ENCODE measurements around the gene LHX1. TPM values are rescaled to one million over a fixed set of nuclear protein-coding genes. Genes with fewer than 3 reads are reported as not detected.

LHX1 gene
- total and polyA plus RNA-seq, 2 of the 8 experiments (the other 6 are each of a cell fraction or from before 2014, with no cell fraction given), result 0.26 to 0.93 TPM

DNA sequence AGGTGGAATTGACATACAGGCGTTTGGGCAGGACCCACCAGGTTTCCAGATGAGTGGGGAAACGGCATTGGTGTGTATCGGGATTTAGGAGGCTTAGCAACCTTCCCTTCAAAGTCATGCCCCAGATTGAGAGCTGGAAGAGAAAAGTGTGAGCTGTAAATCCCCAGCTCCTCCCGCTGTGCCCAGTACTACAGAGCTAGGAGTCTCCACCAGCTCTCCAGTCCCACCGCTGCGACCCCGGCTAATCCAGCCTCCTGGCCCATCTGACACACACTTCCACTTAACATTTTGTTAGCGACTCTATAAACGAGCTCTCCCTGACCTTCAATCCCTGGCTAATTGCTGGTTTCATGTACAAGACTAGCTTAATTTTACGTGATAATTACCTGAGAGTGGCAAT lies 29.9 kb upstream of the LHX1 start:
- H4K8ac ChIP-seq (ENCODE audit: extremely low read depth, insufficient read depth, low read length), result no peak overlapping the region
- ChIA-PET POLR2A (ENCODE audit: partially characterized antibody) (no interaction called here), CTCF (ENCODE audit: partially characterized antibody) (interaction anchor here (0.6 to 1.6 kb wide), 6 partner anchors 11 to 570 kb away, joined by 3 to 5 read pairs (median 4); no protein-coding TSS in a partner anchor)
- 87% methylated on average over 10 of the region's 10 CpGs; no CpG with 5 or more reads in 1 of the 2 experiments for WGBS, 2 experiments (ENCODE audit: extremely low coverage in 1 of 2, insufficient coverage in 1 of 2, insufficient read length in 1 of 2, insufficient replicate concordance in 2 of 2, low coverage in 1 of 2, low lambda C conversion rate in 2 of 2, missing lambda C conversion rate in 1 of 2)
- no peak overlapping the region for H2BK5ac ChIP-seq (ENCODE audit: low read depth, low read length)
- FAIRE-seq (no peak), DNase-seq (ENCODE audit: low read depth in 1 of 2, low spot score in 2 of 2) (no peak)
- no peak overlapping the region for H3K14ac ChIP-seq (ENCODE audit: insufficient read length)
- no peak overlapping the region for H3K23ac ChIP-seq (ENCODE audit: insufficient read length)
- H3K79me1 ChIP-seq (ENCODE audit: low read depth, low read length), result no peaks in the 10 kb centered on the region
- no peak overlapping the region for H3K18ac ChIP-seq (ENCODE audit: extremely low read depth, low read length)
- H3K36me3 ChIP-seq (ENCODE audit: control insufficient read depth in 2 of 4, insufficient read depth in 4 of 4, low read length in 3 of 4), result no peaks in the 10 kb centered on the region; a peak in 1 of 8 replicates
- H2AFZ ChIP-seq (ENCODE audit: low read length), result no peak overlapping the region
- H4K20me1 ChIP-seq (replicated peaks in 1 of 2; ENCODE audit: control insufficient read depth in 1 of 2, insufficient read depth in 2 of 2, low read length in 2 of 2), result no peaks in the 10 kb centered on the region
- H3K23me2 ChIP-seq (ENCODE audit: low read depth, low read length), result no peaks in the 10 kb centered on the region
- no peak overlapping the region for H2BK12ac ChIP-seq (ENCODE audit: low read depth, low read length)
- H3K79me2 ChIP-seq (ENCODE audit: control insufficient read depth in 1 of 2, insufficient read depth in 2 of 2, low read length in 2 of 2), result no peaks in the 10 kb centered on the region
- no peak overlapping the region for H2AK5ac ChIP-seq (ENCODE audit: low read depth, low read length)
- no peaks in the 10 kb centered on the region for H3K27me3 ChIP-seq (replicated peaks in 1 of 4; ENCODE audit: control insufficient read depth in 3 of 4, extremely low read depth in 1 of 4, insufficient read depth in 3 of 4, low read length in 3 of 4)
- H3K4me2 ChIP-seq (ENCODE audit: insufficient read depth in 1 of 2, low read depth in 2 of 2, low read length in 2 of 2), result no peak overlapping the region
- no peaks in the 10 kb centered on the region for H3K9me3 ChIP-seq (ENCODE audit: insufficient read depth in 2 of 2, low read depth in 1 of 2, low read length in 1 of 2)
- H3K4me1 ChIP-seq (replicated peaks in 1 of 4; ENCODE audit: control insufficient read depth in 3 of 4, insufficient read depth in 4 of 4, low read length in 3 of 4), result no peaks in the 10 kb centered on the region
- H2BK20ac ChIP-seq (ENCODE audit: low read length), result no peak overlapping the region
- H2BK120ac ChIP-seq (replicated peaks; ENCODE audit: low read depth, low read length), result no peak overlapping the region
- H3K27ac ChIP-seq (ENCODE audit: low read depth, low read length), result no peak overlapping the region
- H3K9ac ChIP-seq (replicated peaks in 1 of 4; ENCODE audit: extremely low read depth in 1 of 4, low read depth in 3 of 4, low read length in 3 of 4), result no peak overlapping the region
- no peak overlapping the region for H3K56ac ChIP-seq (replicated peaks; ENCODE audit: insufficient read length, low read depth, low read length)
- no peak overlapping the region for H4K5ac ChIP-seq (ENCODE audit: insufficient read length, low read depth, low read length)
- no peak overlapping the region for H3K4me3 ChIP-seq (ENCODE audit: extremely low read depth in 1 of 4, insufficient read depth in 2 of 4, low read depth in 3 of 4, low read length in 4 of 4)
- no peak overlapping the region for H2BK15ac ChIP-seq (ENCODE audit: low read length)
- H4K91ac ChIP-seq (replicated peaks; ENCODE audit: insufficient read length, low read length), result no peak overlapping the region
- H3K4ac ChIP-seq (replicated peaks; ENCODE audit: insufficient read length, low read depth, low read length), result no peak overlapping the region
- no peak for TF ChIP-seq SIN3A (conservative IDR thresholded peaks at IDR 0.05 in 1 of 2, IDR thresholded peaks at IDR 0.05 in 1 of 2; ENCODE audit: low read depth in 1 of 2, low read length in 2 of 2)
- TF ChIP-seq TAF7 (optimal IDR thresholded peaks at IDR 0.05; ENCODE audit: borderline replicate concordance, low read depth, low read length), result no peak
- no peak for TF ChIP-seq JUN (IDR thresholded peaks at IDR 0.05; ENCODE audit: low read depth, low read length)
- TF ChIP-seq SP2 (IDR thresholded peaks at IDR 0.05; ENCODE audit: low read length), result no peak
- TF ChIP-seq, protein P1, sequence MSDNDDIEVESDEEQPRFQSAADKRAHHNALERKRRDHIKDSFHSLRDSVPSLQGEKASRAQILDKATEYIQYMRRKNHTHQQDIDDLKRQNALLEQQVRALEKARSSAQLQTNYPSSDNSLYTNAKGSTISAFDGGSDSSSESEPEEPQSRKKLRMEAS (IDR thresholded peaks at IDR 0.05), result no peak
- no peak for TF ChIP-seq CHD1 (IDR thresholded peaks at IDR 0.05; ENCODE audit: low read depth, low read length)
- TF ChIP-seq CBX5 (IDR thresholded peaks at IDR 0.05; ENCODE audit: low read depth, low read length), result no peak
- TF ChIP-seq EGR1 (IDR thresholded peaks at IDR 0.05; ENCODE audit: borderline replicate concordance, low read depth, low read length), result no peak
- TF ChIP-seq RBBP5 (IDR thresholded peaks at IDR 0.05; ENCODE audit: borderline replicate concordance, low read depth, low read length), result no peak
- TF ChIP-seq SAP30 (IDR thresholded peaks at IDR 0.05; ENCODE audit: insufficient read depth, insufficient replicate concordance, low read length), result no peak
- no peak for TF ChIP-seq EP300 (IDR thresholded peaks at IDR 0.05; ENCODE audit: borderline replicate concordance in 1 of 2, low read depth in 2 of 2, low read length in 2 of 2)
- TF ChIP-seq KDM4A (IDR thresholded peaks at IDR 0.05; ENCODE audit: low read depth, low read length, severe bottlenecking), result no peak
- no peak for TF ChIP-seq POLR2AphosphoS5 (IDR thresholded peaks at IDR 0.05; ENCODE audit: low read depth, low read length)
- no peak for TF ChIP-seq HDAC2 (IDR thresholded peaks at IDR 0.05; ENCODE audit: borderline replicate concordance in 1 of 2, low read depth in 2 of 2, low read length in 2 of 2)

All from H1 (cell line).